ENCODE measurements around the gene PES1.
"Not testable (repeated sequence)": the region's sequence is repeated elsewhere in the genome, so short reads cannot be mapped to it uniquely, and the experiment has no call there.

Gene PES1

DNA sequence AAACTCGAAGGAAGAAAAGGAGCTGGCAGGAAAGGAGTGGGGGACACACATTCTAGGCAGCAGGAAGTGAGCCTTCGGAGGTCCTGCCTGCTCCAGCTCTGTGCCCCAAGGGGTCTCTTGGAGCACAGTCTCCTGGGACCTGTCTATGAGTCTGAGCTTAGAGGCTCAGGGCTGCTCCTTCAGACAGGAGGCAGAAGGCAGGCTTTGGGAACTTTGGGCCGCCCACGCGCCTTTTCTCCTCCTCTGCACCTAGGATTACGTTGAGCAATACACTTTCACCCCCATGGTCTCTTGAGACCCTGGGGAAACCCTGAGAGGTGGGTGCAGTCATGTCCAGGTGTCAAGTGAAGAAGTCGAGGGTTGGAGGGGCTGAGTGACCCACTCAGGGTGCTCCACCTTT lies 16.2 kb upstream of the PES1 start:
- no peak for DNase-seq

DNA sequence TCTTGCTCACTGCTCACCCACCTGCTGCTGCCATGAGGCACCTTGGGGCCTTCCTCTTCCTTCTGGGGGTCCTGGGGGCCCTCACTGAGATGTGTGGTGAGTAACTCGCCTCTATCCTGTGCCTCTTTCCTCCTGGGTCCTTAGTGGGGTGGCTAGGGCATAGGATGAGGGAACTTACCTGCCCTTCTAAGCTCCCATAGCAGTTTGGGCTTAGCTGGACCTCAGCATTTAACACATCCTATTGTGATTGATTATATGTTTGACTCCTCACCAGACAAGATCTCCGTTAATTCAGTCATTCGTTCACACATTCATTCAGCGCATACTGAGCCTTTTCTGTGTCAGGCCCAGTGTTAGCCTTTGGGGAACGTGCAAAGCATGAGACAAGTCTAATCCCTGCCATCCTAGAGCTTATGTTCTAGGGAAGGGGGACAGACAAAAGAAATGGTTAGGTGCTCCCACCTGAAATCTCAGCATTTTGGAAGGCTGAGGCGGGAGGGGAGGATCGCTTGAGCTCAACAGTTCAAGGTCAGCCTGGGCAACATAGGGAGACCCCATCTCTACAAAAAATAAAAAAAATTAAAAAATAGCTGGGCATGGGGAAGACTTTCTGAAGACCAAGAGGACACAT lies 15.7 kb upstream of the PES1 start:
- DNase-seq: no peak

DNA sequence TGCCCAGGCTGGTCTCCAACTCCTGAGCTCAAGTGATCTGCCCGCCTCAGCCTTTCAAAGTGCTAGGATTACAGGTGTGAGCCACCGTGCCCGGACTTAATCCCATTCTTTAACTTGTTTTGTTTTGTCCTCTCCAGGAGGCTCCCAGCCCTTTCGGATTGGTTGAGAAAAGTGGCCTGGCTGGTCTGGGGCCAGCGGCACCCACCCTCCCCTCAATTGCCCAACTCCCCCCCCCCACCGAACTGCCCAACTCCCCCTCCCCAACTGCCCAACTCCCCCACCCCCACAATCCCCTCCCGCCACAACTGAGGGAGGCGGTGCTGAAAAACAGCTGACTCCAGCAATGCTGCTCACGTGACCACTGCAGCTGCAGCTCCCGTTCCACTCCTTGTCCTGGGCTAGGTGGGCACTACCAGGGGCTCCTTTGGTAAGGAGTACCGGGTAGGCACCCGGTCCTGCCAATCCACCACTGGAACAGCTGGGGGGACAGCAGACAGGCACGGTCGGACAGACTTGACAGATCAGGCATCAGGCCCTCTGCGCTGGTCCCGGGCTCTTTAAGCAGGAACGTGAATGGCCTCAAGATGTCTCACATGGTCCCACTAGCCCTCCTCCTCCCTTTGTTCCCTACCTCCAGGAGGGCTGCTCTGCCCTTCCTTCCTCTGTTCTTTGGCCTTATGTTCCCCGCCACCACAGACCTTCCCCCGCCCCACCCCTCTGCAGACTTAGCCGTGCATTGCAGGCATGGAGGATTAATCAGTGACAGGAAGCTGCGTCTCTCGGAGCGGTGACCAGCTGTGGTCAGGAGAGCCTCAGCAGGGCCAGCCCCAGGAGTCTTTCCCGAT lies 15.0 kb upstream of the PES1 start, which contains the start of gene TCN2:
TSS of gene TCN2 (plus strand) at position 720 of the 845 bp plus-strand sequence. CDS start 158 bp downstream, outside the sequence.
- DNase-seq: peak; percentile 85

DNA sequence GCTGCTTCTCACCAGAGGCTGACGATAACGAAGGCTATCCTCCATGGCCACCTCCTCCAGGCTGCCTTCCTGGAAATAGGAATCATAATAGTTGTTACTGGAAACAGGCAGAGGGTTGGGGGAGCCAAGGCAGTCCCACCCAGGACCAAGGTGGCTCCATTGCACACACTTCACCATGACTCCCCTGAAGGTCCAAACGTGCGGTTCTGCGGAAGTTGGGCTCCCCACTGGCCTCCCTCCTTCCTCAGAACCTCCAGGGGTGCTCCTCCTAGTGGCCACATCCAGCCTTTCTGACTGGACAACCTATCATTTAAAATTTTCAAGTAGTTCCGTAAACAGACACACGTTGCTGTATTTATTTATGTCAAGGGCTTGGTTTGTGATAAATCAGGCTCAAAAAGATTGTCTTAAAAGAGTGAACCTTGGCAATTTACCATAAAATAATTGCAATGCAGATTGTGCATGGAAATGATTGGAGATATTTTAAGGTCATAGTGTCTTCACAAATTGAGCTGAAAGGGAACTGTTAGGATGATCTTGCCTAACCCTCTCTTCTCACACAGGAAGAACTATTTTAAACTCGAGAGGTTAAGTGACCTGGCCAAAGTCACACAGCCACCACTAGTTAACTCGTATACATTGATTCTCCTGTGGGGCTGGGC lies 13.9 kb upstream of the PES1 start:
- DNase-seq: peak; percentile 73

DNA sequence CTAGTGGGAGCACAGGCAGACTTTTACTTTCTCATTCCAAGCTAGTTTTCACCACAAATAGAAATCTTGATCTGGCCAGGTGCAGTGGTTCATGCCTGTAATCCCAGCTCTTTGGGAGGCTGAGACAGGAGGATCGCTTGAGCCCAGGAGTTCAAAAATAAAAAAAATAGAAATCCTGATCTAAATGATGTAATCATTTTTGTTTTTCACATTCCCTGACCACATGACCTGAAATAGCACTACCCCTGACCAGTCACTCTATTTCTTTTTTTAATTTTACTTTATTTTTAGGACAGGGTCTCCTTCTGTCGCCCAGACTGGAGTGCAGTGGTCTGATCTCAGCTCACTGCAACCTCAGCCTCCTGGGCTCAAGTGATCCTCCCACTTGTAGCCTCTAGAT lies 13.0 kb upstream of the PES1 start:
- DNase-seq: no peak

DNA sequence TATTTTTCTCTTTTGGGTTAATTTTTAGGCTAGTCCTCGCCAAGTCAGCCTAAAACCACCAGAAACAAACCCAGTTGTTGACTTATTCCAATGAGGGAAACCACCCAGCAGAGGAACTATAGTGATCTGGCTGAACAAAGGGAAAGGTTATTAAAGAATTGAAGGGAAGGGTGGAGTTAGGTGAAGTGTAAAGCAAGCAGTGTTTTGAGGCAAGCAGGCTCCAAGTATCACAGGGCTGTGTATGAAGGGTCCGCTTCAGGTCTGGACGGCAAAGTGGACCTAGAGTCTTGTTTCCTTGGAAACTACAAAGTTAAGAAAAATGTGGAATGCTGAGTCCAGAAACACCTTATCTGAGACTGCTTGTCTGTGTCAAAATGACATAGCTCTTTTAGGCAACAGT lies 12.1 kb upstream of the PES1 start:
- DNase-seq: no peak

DNA sequence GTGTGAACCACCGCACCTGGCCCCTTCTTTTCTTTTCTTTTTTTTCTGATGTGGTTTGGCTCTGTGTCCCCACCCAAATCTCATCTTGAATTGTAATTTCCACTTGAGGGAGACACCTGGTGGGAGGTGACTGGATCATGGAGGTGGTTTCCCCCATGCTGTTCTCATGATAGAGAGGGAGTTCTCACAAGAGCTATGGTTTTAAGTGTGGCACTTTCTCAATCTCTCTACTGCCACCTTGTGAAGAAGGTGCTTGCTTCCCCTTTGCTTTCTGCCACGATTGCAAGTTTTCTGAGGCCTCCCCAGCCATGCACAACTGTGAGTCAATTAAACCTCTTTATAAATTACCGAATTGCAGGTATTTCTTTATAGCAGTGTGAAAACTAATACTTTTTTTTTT lies 10.3 kb upstream of the PES1 start:
- DNase-seq: no peak

DNA sequence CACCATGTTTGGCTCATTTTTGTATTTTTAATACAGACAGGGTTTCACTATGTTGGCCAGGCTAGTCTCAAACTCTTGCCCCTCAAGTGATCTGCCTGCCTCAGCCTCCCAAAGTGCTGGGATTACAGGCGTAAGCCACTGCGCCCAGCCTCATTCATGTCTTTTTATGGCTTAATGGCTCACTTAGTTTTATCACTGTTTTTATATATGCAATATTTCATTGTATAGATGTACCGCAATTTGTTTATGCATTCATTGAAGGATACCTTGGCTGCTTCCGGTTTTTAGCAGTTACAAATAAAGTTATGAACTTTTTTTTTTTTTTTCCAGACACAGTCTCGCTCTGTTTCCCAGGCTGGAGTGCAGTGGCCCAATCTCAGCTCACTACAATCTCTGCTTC lies 9.8 kb upstream of the PES1 start:
- DNase-seq: no peak

DNA sequence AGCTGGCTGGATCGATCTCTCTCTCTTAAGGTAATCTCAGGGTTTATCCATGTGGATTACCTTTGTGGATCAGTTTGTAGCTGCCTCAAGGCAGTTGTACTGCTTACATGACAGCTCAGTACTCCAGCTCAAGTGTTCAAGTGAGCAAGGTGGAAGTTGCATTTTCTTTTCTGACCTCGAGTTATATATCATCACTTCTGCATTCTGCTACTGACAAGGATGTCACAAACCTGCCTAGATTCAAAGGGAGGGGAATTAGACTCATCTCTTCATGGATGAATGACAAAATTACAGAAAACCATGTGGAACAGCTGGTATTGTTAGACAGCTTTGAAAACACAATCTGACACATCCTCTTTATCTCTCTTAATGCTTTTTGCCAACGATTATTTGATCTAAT lies 9.2 kb upstream of the PES1 start:
- DNase-seq: peak; percentile 31

DNA sequence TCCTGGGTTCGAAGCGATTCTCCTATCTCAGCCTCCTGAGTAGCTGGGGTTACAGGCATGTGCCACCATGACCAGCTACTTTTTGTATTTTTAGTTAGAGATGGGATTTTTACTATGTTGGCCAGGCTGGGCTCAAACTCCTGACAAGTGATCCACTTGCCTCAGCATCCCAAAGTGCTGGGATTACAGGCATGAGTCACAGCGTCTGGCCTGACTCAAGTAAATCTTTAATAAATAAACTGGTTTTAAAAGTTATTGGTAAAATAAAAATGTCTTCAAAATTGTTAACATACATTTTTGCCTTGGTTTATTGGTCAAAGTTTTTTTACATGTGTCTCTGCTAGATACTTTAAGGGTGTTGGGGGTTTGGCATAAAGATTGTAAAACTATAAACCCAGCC lies 7.3 kb upstream of the PES1 start:
- no peak for DNase-seq

DNA sequence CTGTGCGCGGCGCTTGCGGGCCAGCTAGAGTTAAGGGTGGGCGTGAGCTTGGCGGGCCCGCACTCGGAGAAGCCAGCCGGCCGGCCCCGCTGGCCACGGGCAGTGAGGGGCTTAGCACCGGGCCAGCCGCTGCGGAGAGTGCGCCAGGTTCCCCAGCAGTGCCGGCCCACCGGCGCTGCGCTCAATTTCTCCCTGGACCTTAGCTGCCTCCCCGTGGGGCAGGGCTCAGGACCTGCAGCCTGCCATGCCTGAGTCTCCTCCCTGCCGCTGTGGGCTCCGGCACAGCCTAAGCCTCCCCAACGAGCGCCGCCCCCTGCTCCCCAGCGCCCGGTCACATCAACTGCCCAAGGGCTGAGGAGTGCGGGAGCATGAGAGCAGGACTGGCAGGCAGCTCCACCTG lies 5.2 kb upstream of the PES1 start:
- DNase-seq: no peak

DNA sequence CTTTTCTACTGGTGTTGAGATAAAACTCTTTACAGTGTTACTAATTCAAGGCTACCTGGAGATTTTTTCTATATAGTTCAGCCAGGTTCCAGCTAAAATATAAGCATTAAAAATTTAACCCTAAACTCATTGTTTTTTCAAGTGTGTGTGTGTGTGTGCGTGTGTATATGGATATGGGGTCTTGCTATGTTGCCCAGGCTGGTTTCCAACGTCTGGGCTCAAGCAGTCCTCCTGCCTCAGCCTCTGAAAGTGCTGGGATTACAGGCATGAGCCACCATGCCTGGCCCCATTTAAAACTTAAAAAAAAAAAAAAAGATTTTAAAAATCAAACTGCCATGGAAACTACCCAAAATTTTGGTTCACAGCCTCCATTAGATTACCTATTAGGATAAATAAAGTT lies 4.5 kb upstream of the PES1 start:
- no peak for DNase-seq

DNA sequence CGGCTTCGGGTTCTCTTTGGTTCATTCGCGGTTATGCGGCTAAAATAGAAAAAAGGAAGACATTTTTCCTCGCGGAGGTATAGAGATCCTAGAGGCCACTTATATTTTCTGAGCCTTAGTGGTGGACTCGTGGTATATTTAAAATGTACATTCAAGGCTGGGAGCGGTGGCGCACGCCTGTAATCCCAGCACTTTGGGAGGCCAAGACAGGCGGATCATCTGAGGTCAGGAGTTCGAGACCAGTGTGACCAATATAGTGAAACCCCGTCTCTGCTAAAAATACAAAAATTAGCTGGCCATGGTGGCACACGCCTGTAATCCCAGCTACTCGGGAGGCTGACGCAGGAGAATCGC lies 627 bp upstream of the PES1 start:
- DNase-seq: not testable (repeated sequence)

DNA sequence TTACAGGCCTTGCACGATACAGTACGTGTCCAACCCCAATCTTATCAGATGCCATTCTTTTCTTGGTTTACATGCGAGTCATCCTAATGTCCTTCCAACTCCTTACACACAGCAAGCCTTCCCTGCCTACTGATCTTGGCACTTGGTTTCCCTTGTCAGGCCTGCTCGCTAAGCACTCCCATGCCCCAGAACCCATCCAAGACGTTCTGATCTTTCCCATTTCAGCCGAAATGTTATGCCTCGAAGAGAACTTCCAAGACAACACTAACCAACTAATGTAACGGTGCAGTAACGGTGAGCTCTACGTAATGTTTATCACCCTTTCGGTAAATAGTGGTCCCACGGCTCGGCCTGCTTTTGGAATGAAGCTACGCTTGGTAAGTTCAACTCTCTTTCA lies 521 bp downstream of the PES1 start:
- no peak for DNase-seq

DNA sequence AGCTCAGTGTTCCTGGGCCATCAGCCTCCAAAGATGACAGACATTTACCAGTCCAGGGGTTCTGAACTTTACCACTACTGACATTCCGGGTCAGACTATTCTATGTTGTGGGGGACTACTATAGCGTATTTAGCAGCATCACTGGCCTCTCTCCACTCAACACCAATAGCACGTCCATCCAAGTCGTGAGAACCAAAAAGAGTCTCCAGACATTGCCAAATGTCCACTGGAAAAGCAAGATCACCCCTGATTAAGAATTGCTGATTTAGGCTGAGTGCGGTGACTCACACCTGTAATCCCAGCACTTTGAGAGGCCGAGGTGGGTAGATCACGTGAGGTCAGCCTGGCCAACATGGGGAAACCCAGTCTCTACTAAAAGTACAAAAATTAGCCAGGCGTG lies 5.3 kb downstream of the PES1 start:
- DNase-seq: no peak

DNA sequence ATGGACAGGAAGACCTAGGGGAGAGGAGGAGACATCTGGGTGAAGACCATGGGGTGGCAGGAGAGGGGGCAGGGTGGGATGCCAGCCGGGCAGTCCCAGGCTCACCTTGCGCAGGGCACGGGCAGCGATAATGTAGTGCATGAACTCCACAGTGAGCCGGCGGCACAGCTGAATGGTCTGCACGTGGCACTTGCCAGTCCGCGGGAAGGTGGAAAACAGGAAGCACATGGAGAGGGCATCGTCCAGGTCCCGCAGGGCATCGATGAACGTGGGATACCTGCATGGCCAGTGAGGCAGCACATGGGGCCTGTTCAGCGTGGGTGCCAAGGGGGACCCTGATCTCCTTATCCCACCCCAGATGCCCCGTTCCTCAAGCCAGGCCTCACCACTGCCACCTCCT lies 7.3 kb downstream of the PES1 start:
- no peak for DNase-seq

DNA sequence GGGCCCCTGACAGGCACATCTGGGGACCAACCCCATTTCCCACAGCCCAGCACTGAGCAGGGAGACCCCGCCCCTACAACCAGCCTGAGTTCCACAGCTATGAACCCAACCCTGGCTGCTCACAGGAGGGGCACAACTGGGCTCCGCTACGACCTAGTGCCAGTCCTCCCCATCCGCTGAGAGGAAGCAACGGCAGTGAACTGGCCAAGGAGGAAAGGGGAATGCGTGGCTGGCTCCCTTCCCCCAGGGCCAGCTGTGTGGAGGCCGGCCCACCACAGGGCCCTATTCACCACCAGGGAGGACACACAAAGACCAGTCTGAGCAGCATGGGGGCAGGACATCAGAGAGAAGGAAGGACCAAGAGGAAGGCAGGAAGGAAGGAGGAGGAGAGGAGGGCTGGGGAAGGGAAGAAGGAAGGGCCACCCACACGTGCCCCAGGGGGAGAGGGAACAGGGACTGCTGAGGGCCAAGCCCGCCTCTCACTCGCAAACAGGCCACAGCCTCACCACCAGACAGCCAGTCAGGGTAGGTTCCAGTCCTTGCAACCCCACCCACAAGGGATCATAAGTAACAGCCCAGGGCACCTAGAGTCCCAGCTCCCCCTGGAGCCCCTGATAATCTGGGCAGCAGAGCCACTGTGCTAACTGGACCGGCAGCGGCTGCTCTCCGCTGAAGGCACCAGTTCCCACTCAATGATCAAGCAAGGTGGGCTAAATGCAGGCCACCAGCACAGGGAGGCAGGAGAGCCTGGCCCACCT lies 8.7 kb downstream of the PES1 start:
- DNase-seq: no peak

DNA sequence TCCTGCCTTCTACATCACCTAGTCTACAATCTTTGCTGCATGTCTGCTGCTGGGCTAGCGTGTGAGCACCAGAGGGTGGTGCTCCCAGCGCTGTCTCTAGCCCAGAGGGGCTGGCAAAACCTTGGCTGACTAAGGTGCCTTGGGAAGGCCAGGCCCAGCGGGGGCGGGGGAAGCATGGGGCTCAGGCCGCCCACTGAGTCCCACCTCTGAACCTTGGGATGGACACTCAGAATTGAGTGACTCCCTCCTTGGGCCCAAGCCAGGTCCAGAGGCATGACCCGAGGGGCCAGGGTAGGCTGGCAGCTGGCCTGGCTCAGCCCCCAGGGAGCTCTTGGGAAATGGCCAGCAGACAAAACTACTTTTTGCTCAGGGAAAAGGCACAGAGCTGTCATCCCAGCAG lies 9.7 kb downstream of the PES1 start:
- DNase-seq: no peak

DNA sequence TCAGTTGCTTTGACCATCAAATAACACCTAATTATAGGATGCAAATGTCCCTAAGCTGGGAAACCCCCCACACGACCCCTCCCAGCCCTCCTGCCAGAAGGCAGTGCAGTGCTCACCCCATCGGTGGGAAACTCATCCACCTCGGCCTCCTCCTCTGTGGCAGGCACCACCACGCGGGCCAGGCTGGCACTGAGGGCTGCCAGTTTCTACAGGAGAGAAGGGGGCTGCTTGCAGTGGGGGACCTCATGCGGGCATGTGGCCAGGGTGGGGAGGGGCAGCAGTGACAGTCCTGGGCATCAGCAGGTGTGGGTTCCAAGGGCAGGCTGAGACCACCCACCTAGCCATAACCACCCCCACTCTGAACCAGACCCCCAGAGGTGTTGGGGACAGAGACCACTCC lies 10.8 kb downstream of the PES1 start:
- DNase-seq: no peak

DNA sequence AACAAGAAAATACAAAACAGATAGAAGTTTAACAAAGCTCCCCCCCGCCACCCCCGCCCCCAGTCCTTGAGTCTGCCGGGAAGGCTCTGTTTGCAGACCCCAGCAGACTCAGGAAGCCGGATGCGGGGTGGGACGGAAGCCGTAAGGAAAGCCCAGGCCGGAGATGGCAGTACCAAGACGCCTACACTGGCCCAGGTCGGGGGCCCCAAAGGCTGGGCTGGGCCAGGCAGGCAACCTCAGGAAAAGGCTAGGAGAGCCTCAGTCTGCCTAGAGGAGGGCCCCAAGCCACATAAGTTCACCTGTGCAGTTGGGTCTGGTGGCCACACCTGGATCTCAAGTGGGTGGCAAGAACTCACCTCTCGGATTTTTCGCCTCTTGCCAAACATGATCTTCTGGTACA lies 13.2 kb downstream of the PES1 start:
- no peak for DNase-seq

DNA sequence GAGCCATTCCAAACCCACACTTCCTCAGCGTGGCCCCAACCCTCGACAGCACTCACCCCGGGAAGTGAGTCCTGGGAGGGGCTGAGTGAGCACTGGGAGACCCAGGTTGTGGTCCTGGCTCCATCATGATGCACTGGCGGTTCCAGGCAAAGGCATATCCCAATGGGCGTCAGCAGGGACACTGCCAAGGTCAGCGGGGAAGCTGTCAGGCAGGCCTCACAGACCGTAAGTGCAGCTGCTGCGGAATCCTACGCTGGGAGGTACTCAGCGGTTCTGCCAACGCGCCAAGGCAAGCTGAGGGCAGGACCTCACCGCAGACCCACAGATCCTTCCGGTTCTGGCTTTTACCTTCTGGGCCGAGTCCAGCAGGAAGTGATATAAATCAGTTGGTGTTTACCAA lies 15.9 kb downstream of the PES1 start:
- no peak for DNase-seq

DNA sequence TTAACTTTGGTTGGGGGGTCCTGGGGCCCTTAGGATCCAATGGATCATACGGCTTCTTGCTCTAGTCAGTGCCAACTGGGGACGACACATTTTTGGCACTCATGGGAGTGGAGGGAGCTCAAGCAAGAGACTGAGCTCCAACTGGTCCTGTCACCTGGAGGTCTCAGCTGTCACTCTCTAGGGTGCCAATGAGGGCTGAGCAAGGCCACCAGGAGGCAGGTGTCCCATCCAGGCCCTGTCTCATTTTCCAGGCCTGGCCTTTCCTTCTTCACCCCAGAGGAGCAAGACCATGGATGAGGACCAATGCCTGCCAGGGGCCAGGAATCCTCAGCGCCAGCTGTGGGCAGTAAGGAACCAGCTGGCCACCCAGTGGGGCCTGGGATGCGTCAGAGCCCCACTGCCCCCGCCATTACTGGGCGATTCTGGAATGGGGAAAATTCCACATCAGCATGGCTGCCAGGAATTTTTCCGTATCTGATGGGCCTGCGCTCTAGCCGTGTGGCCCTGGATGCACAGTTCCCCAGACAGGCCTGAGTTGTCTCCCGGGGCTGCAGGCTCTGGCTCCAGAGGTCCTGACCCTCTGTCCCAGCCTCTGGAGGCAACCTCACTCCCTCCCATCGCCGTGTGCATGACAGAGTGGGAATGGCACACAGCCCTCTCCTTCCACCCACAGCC lies 16.6 kb downstream of the PES1 start:
- DNase-seq: no peak
